IPS DF 4.7 (cell line): ENCODE results near the gene PARN.
"Not testable (repeated sequence)": the region's sequence is repeated elsewhere in the genome, so short reads cannot be mapped to it uniquely, and the experiment has no call there.

Experiments used
- DNase-seq: peaks from one replicate; pipeline ENCODE4 v3.0.0-alpha.2; 2013; ENCODE audit warnings: low spot score; ENCODE audit errors: extremely low read depth

Gene PARN

GRCh38 chr16:14574698-14575415 lies 55.2 kb downstream of the PARN start:
- DNase-seq: not testable (repeated sequence)

GRCh38 chr16:14572535-14572934 lies 57.5 kb downstream of the PARN start:
- no peak for DNase-seq

GRCh38 chr16:14569213-14569612 lies 60.8 kb downstream of the PARN start:
- DNase-seq: no peak

GRCh38 chr16:14566599-14566998 lies 63.5 kb downstream of the PARN start:
- DNase-seq: no peak

GRCh38 chr16:14565688-14566025 lies 64.4 kb downstream of the PARN start:
- no peak for DNase-seq

- no peak for DNase-seq
Measured at GRCh38 chr16:14564861-14565687, 65.0 kb downstream of the PARN start.

GRCh38 chr16:14564323-14564722 lies 65.7 kb downstream of the PARN start:
- no peak for DNase-seq

GRCh38 chr16:14562691-14563491 lies 67.2 kb downstream of the PARN start:
- DNase-seq: no peak

- DNase-seq: no peak
Measured at GRCh38 chr16:14560523-14560922, 69.5 kb downstream of the PARN start.

- DNase-seq: no peak
Measured at GRCh38 chr16:14559809-14560241, 70.2 kb downstream of the PARN start.

- no peak for DNase-seq
Measured at GRCh38 chr16:14553447-14553846, 76.6 kb downstream of the PARN start.

- DNase-seq: no peak
Measured at GRCh38 chr16:14549789-14550153, 80.3 kb downstream of the PARN start.

GRCh38 chr16:14548933-14549788 lies 80.9 kb downstream of the PARN start:
- DNase-seq: peak; percentile 33

- DNase-seq: no peak
Measured at GRCh38 chr16:14545346-14545884, 84.6 kb downstream of the PARN start.

- DNase-seq: not testable (repeated sequence)
Measured at GRCh38 chr16:14544846-14545245, 85.2 kb downstream of the PARN start.

- DNase-seq: no peak
Measured at GRCh38 chr16:14539631-14540030, 90.4 kb downstream of the PARN start.

GRCh38 chr16:14539156-14539555 lies 90.9 kb downstream of the PARN start:
- DNase-seq: no peak

- DNase-seq: no peak
Measured at GRCh38 chr16:14538604-14539003, 91.5 kb downstream of the PARN start.

- DNase-seq: no peak
Measured at GRCh38 chr16:14531613-14532012, 98.4 kb downstream of the PARN start.

- DNase-seq: no peak
Measured at GRCh38 chr16:14531101-14531500, 99.0 kb downstream of the PARN start.

GRCh38 chr16:14530046-14530445 lies 100.0 kb downstream of the PARN start:
- no peak for DNase-seq
